ENCODE data around the gene COL21A1. TPM values are rescaled to one million over a fixed set of nuclear protein-coding genes. Genes with fewer than 3 reads are reported as not detected.
"Not testable (repeated sequence)": the region's sequence is repeated elsewhere in the genome, so short reads cannot be mapped to it uniquely, and the experiment has no call there.

Gene COL21A1
- polyA plus RNA-seq, 2 of the 4 experiments (the other 2 are of a cell fraction) = 1.4 to 3.3 TPM

DNA sequence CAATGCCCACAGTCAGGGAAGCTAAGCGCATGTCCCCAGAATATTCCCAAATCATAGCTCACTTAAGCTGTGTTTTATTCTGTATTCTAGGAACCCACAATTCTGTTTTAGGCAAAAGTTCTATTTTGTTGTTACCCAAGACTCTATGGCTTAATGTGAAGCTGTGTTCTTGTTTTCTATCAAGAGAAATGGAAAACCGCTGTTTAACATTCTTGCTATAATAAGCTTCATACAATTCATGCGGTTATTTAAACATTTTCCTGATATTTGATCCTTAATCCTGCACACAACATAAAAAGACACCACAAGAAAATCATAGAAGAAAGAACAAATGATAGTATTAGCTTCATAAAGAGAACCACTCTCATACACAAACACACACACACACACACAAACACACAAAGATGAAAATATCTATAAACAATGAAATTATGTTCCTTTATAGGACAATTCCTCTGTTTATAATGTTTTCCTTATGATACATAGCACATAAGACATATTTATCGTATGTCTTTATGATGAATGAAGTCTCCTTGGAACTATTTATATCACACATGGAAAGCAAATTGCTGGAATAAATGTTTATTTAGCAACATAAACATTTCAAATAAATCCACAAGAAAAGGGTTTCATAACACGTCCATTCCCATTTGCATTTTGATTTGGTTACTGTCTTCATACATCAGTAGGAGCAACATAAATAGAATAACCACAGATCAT lies 16.4 kb upstream of the COL21A1 start:
- ChIA-PET CTCF (interaction anchor here (2.3 kb wide), 1 partner anchor 28 kb away, joined by 7 read pairs; no protein-coding TSS in a partner anchor), POLR2A (no interaction called here)
- Histone ChIP-seq H3K4me1 (peaks cover 7% of the 10 kb centered on the region; the same call in 1 of the 3 replicates), H3K27ac (no peak overlapping the region), H3K4me2 (no peak overlapping the region), H3K4me3 (no peak overlapping the region), H3K9me3 (0 out of 3 replicates have a peak, but pooled peaks cover 5% of the 10 kb centered on the region)
- FAIRE-seq = no peak
- no peak for TF ChIP-seq RARB (CRISPR knock-in tag; IDR thresholded peaks at IDR 0.05)
- TF ChIP-seq, protein P1, sequence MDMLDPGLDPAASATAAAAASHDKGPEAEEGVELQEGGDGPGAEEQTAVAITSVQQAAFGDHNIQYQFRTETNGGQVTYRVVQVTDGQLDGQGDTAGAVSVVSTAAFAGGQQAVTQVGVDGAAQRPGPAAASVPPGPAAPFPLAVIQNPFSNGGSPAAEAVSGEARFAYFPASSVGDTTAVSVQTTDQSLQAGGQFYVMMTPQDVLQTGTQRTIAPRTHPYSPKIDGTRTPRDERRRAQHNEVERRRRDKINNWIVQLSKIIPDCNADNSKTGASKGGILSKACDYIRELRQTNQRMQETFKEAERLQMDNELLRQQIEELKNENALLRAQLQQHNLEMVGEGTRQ (IDR thresholded peaks at IDR 0.05) = no peak
- TF ChIP-seq, protein P2, sequence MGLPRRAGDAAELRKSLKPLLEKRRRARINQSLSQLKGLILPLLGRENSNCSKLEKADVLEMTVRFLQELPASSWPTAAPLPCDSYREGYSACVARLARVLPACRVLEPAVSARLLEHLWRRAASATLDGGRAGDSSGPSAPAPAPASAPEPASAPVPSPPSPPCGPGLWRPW (IDR thresholded peaks at IDR 0.05) = no peak
- TF ChIP-seq EP300 (IDR thresholded peaks at IDR 0.05) = no peak
- WGBS (ENCODE audit: missing lambda C conversion rate) = 65% methylated on average over 5 of the region's 5 CpGs
- no peak for ATAC-seq
- no peak for DNase-seq (ENCODE audit: low read depth in 1 of 2, low spot score in 1 of 2)

DNA sequence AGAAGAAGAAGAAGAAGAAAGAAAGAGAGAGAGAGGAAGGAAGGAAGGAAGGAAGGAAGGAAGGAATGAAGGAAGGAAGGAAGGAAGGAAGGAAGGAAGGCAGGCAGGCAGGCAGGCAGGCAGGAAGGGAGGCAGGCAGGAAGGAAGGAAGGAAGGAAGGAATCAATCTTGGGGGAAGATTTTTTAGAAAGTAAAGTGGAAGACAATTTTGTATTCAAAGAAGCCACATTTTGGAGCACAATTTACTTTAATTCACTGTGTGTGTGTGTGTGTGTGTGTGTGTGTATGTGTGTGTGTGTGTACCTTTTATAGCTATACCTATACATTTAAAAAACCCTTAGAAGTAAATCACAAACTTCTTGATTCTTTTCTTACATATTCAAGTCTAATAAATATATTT lies 13.2 kb upstream of the COL21A1 start:
- H3K4me1 ChIP-seq; FAIRE-seq; ATAC-seq; DNase-seq (ENCODE audit: low read depth in 1 of 2, low spot score in 1 of 2); CTCF ChIA-PET; H3K9me3 ChIP-seq; H3K4me2 ChIP-seq; H3K4me3 ChIP-seq; POLR2A ChIA-PET; H3K27ac ChIP-seq: not testable (repeated sequence)

DNA sequence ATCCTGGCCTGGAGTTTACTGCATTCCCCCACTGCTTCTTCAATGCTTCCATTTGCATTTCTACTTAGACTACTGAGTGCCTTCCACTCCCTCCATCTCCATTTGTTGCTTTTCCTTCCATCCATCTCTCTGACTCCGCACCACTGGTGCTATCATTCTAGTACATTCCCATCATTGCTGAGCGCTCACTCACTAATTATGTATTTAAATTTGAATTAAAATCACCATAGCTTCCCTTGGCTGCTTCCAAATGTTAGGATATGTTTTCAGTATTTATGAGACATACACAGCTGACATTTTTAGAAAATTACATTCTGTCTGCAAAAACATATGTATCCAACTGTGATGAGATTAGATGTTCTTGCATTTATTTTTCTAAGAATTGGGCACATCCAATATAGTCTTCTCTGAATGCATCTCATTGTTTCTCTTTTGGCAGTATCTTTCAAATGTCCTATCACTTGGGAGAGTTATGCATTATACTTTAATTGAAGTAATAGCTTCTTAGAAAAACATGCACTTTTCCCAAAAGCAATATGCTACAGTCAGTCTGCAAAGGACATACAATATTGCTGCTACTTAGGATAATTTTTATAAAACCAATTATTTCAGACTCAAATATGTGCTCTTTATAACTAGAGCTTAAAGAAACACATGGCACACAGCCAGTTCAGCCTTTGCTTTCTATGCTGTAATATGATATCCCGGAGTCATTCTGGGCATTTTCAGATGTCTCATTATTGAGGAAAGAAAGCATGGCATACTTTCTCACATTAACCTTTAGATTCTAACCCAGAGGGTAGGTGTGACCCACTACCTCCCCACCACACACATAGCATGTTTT lies 12.1 kb upstream of the COL21A1 start:
- Histone ChIP-seq H3K4me3 (no peak overlapping the region), H3K27ac (no peak overlapping the region), H3K4me2 (peak overlapping the region; percentile 33; the same call in 1 of the 3 replicates), H3K4me1 (peaks cover 7% of the 10 kb centered on the region; the same call in 1 of the 3 replicates), H3K9me3 (no peaks in the 10 kb centered on the region)
- POLR2A ChIA-PET = no interaction called here
- CTCF ChIA-PET = no interaction called here
- ATAC-seq (no peak), DNase-seq (ENCODE audit: low read depth in 1 of 2, low spot score in 1 of 2) (no peak), FAIRE-seq (no peak)
- no peak for TF ChIP-seq FOSL2 (IDR thresholded peaks at IDR 0.05)
- TF ChIP-seq FOSL2 (CRISPR knock-in tag; IDR thresholded peaks at IDR 0.05) = no peak
- no peak for TF ChIP-seq CBX2 (IDR thresholded peaks at IDR 0.05; ENCODE audit: borderline replicate concordance, low read depth)
- no peak for TF ChIP-seq HOXB5 (CRISPR knock-in tag; IDR thresholded peaks at IDR 0.05)
- TF ChIP-seq CHD4 (IDR thresholded peaks at IDR 0.05; ENCODE audit: borderline replicate concordance) = no peak
- TF ChIP-seq ZSCAN20 (CRISPR knock-in tag; IDR thresholded peaks at IDR 0.05) = no peak
- no peak for TF ChIP-seq RFX5 (IDR thresholded peaks at IDR 0.05)
- TF ChIP-seq, protein P2 (IDR thresholded peaks at IDR 0.05) = no peak
- no peak for TF ChIP-seq MAFK (IDR thresholded peaks at IDR 0.05; ENCODE audit: partially characterized antibody)
- TF ChIP-seq CBX8 (IDR thresholded peaks at IDR 0.05) = no peak
- TF ChIP-seq, protein P3, sequence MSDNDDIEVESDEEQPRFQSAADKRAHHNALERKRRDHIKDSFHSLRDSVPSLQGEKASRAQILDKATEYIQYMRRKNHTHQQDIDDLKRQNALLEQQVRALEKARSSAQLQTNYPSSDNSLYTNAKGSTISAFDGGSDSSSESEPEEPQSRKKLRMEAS (IDR thresholded peaks at IDR 0.05) = no peak
- TF ChIP-seq CEBPB (IDR thresholded peaks at IDR 0.05) = no peak
- no peak for TF ChIP-seq ZC3H11A (IDR thresholded peaks at IDR 0.05)
- TF ChIP-seq, protein P4, sequence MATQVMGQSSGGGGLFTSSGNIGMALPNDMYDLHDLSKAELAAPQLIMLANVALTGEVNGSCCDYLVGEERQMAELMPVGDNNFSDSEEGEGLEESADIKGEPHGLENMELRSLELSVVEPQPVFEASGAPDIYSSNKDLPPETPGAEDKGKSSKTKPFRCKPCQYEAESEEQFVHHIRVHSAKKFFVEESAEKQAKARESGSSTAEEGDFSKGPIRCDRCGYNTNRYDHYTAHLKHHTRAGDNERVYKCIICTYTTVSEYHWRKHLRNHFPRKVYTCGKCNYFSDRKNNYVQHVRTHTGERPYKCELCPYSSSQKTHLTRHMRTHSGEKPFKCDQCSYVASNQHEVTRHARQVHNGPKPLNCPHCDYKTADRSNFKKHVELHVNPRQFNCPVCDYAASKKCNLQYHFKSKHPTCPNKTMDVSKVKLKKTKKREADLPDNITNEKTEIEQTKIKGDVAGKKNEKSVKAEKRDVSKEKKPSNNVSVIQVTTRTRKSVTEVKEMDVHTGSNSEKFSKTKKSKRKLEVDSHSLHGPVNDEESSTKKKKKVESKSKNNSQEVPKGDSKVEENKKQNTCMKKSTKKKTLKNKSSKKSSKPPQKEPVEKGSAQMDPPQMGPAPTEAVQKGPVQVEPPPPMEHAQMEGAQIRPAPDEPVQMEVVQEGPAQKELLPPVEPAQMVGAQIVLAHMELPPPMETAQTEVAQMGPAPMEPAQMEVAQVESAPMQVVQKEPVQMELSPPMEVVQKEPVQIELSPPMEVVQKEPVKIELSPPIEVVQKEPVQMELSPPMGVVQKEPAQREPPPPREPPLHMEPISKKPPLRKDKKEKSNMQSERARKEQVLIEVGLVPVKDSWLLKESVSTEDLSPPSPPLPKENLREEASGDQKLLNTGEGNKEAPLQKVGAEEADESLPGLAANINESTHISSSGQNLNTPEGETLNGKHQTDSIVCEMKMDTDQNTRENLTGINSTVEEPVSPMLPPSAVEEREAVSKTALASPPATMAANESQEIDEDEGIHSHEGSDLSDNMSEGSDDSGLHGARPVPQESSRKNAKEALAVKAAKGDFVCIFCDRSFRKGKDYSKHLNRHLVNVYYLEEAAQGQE (IDR thresholded peaks at IDR 0.05) = no peak
- TF ChIP-seq POLR2A (IDR thresholded peaks at IDR 0.05; ENCODE audit: low read length) = no peak
- no peak for TF ChIP-seq RCOR1 (IDR thresholded peaks at IDR 0.05; ENCODE audit: low read depth, low read length)
- WGBS (ENCODE audit: missing lambda C conversion rate) = 67% methylated on average over 3 of the region's 3 CpGs
